ENCODE measurements around the gene WDR81. TPM values are rescaled to one million over a fixed set of nuclear protein-coding genes. Genes with fewer than 3 reads are reported as not detected.

Gene WDR81
- total and polyA plus RNA-seq, 2 donors (not counting 3 experiments of a cell fraction or from before 2014, with no cell fraction given) = 10.4 to 17.3 TPM

DNA sequence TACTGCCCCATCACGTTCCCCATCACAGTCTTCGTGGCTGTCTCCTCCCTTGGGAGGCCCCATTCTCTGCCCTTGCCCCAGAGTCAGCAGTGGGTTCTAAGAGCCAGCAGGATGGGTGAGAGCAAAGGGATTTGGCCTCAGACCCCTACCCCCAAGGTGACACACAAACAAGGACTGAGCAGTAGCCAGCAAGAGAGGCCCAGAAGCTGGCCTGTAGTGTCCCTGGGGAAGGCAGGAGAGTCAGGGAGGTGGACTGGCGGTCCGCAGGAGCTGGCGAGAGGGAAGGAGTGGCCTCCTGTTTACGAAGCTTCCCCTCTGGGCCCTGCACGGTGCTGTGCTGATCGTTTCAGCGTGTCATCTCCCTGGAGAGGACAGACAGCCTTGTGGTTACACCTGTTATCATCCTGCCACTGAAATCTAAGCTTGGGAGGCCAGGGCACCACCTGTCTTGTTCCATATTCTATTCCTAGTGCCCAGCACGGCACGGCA is 8.4 kb downstream of the WDR81 start:
- DNase-seq (ENCODE audit: low read depth, low spot score) = no peak
- H3K9ac ChIP-seq (replicated peaks; ENCODE audit: extremely low read depth, insufficient read depth, low read length) = no peak overlapping the region
- no peak for TF ChIP-seq GATA2 (IDR thresholded peaks at IDR 0.05; ENCODE audit: insufficient read depth, insufficient read length, low read depth, low read length)
- TF ChIP-seq EZH2 (IDR thresholded peaks at IDR 0.05; ENCODE audit: borderline replicate concordance, low read depth, low read length, severe bottlenecking) = no peak
- no peak for TF ChIP-seq FOS (IDR thresholded peaks at IDR 0.05; ENCODE audit: borderline replicate concordance, insufficient read depth, low read length)
- TF ChIP-seq JUN (IDR thresholded peaks at IDR 0.05; ENCODE audit: borderline replicate concordance, insufficient read depth, insufficient read length, low read depth) = no peak
- TF ChIP-seq, protein P1, sequence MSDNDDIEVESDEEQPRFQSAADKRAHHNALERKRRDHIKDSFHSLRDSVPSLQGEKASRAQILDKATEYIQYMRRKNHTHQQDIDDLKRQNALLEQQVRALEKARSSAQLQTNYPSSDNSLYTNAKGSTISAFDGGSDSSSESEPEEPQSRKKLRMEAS (IDR thresholded peaks at IDR 0.05; ENCODE audit: insufficient read depth, insufficient read length) = no peak
- TF ChIP-seq, protein P2, sequence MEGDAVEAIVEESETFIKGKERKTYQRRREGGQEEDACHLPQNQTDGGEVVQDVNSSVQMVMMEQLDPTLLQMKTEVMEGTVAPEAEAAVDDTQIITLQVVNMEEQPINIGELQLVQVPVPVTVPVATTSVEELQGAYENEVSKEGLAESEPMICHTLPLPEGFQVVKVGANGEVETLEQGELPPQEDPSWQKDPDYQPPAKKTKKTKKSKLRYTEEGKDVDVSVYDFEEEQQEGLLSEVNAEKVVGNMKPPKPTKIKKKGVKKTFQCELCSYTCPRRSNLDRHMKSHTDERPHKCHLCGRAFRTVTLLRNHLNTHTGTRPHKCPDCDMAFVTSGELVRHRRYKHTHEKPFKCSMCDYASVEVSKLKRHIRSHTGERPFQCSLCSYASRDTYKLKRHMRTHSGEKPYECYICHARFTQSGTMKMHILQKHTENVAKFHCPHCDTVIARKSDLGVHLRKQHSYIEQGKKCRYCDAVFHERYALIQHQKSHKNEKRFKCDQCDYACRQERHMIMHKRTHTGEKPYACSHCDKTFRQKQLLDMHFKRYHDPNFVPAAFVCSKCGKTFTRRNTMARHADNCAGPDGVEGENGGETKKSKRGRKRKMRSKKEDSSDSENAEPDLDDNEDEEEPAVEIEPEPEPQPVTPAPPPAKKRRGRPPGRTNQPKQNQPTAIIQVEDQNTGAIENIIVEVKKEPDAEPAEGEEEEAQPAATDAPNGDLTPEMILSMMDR (IDR thresholded peaks at IDR 0.05; ENCODE audit: extremely low read depth in 1 of 2, insufficient read depth in 1 of 2, low read depth in 1 of 2, low read length in 2 of 2) = no peak
- TF ChIP-seq POLR2A (IDR thresholded peaks at IDR 0.05; ENCODE audit: low read depth, low read length) = no peak
- no peaks in the 10 kb centered on the region for H3K9me1 ChIP-seq (replicated peaks; ENCODE audit: control insufficient read depth, extremely low read depth, insufficient read depth, low read length)
- intact Hi-C loops (cut with micrococcal nuclease) = no loop called here
- no peaks in the 10 kb centered on the region for H4K20me1 ChIP-seq (replicated peaks; ENCODE audit: control insufficient read depth, extremely low read depth, insufficient read depth, low read length)
- H3K4me3 ChIP-seq (replicated peaks in 1 of 3; ENCODE audit: insufficient read depth in 1 of 3, low read depth in 1 of 3, low read length in 3 of 3) = no peak overlapping the region
- POLR2A ChIA-PET = no interaction called here
- no peak for FAIRE-seq
- H3K4me2 ChIP-seq (ENCODE audit: insufficient read depth, low read length) = no peak overlapping the region
- no peaks in the 10 kb centered on the region for H3K27me3 ChIP-seq (ENCODE audit: control insufficient read depth in 2 of 2, insufficient read depth in 2 of 2, low read length in 2 of 2)
- CTCF ChIA-PET = interaction anchor here (0.7 kb wide), 1 partner anchor 11 kb away, joined by 5 read pairs; no protein-coding TSS in a partner anchor
- no peak overlapping the region for H3K27ac ChIP-seq (ENCODE audit: insufficient read depth, low read depth, low read length)
- H2AFZ ChIP-seq (ENCODE audit: low read depth, low read length) = no peak overlapping the region
- H3K4me1 ChIP-seq (ENCODE audit: control insufficient read depth, extremely low read depth, insufficient read depth, low read length) = no peaks in the 10 kb centered on the region
- no TSS peak for BruUV-seq (replicated peaks)
- H3K36me3 ChIP-seq (ENCODE audit: control insufficient read depth in 2 of 2, extremely low read depth in 1 of 2, insufficient read depth in 2 of 2, low read length in 2 of 2) = peaks cover 0 to 6% of the 10 kb centered on the region in 2 experiments
- no peaks in the 10 kb centered on the region for H3K79me2 ChIP-seq (ENCODE audit: control insufficient read depth, insufficient read depth, low read length)
- dilution Hi-C loops (cut with MboI; ENCODE audit: extremely low pct_ligation_motif_present, low sequenced_read_pairs) = no loop called here
- no peaks in the 10 kb centered on the region for H3K9me3 ChIP-seq (replicated peaks; ENCODE audit: control insufficient read depth, insufficient read depth, low read length)

All from endothelial cell of umbilical vein (primary cell).